ENCODE data around the gene RNF38.
A peak's percentile ranks its signal among the peaks of the same experiment; 100 is the strongest.
"Not testable (repeated sequence)": the region's sequence is repeated elsewhere in the genome, so short reads cannot be mapped to it uniquely, and the experiment has no call there.

Gene RNF38

GRCh38 chr9:36402536-36402935, 2.5 kb upstream of the RNF38 start:
- no peak for DNase-seq (ENCODE audit: low spot score)

GRCh38 chr9:36401897-36402480, 1.9 kb upstream of the RNF38 start:
- DNase-seq (ENCODE audit: low spot score): no peak

GRCh38 chr9:36401164-36401740, 1.2 kb upstream of the RNF38 start:
- peak; percentile 74 for DNase-seq (ENCODE audit: low spot score)

GRCh38 chr9:36400332-36401163, 479 bp upstream of the RNF38 start:
- peak; percentile 89 for DNase-seq (ENCODE audit: low spot score)

- DNase-seq (ENCODE audit: low spot score): no peak
Observed at GRCh38 chr9:36398745-36399144, 1.3 kb downstream of the RNF38 start.

GRCh38 chr9:36396985-36397384, 3.1 kb downstream of the RNF38 start:
- peak; percentile 22 for DNase-seq (ENCODE audit: low spot score)

- DNase-seq (ENCODE audit: low spot score): no peak
Observed at GRCh38 chr9:36392489-36392888, 7.6 kb downstream of the RNF38 start.

- DNase-seq (ENCODE audit: low spot score): no peak
Observed at GRCh38 chr9:36389590-36389989, 10.5 kb downstream of the RNF38 start.

- not testable (repeated sequence) for DNase-seq (ENCODE audit: low spot score)
Observed at GRCh38 chr9:36386396-36386965, 13.6 kb downstream of the RNF38 start.

GRCh38 chr9:36382484-36382883, 17.6 kb downstream of the RNF38 start:
- no peak for DNase-seq (ENCODE audit: low spot score)

- no peak for DNase-seq (ENCODE audit: low spot score)
Observed at GRCh38 chr9:36364577-36364976, 35.5 kb downstream of the RNF38 start.

- DNase-seq (ENCODE audit: low spot score): no peak
Observed at GRCh38 chr9:36363448-36363847, 36.6 kb downstream of the RNF38 start.

- no peak for DNase-seq (ENCODE audit: low spot score)
Observed at GRCh38 chr9:36358486-36358885, 41.6 kb downstream of the RNF38 start.

- no peak for DNase-seq (ENCODE audit: low spot score)
Observed at GRCh38 chr9:36357639-36358038, 42.4 kb downstream of the RNF38 start.

GRCh38 chr9:36346569-36346968, 53.5 kb downstream of the RNF38 start:
- no peak for DNase-seq (ENCODE audit: low spot score)

- DNase-seq (ENCODE audit: low spot score): no peak
Observed at GRCh38 chr9:36345103-36345846, 54.8 kb downstream of the RNF38 start.

GRCh38 chr9:36341936-36342577, 58.0 kb downstream of the RNF38 start:
- no peak for DNase-seq (ENCODE audit: low spot score)

- DNase-seq (ENCODE audit: low spot score): no peak
Observed at GRCh38 chr9:36337865-36338264, 62.2 kb downstream of the RNF38 start.

GRCh38 chr9:36337002-36337401, 63.1 kb downstream of the RNF38 start:
- DNase-seq (ENCODE audit: low spot score): no peak

- DNase-seq (ENCODE audit: low spot score): no peak
Observed at GRCh38 chr9:36336131-36336907, 63.8 kb downstream of the RNF38 start.

GRCh38 chr9:36332006-36332405, 68.1 kb downstream of the RNF38 start:
- DNase-seq (ENCODE audit: low spot score): no peak
